ENCODE measurements around the gene ZDHHC14. TPM values are rescaled to one million over a fixed set of nuclear protein-coding genes. Genes with fewer than 3 reads are reported as not detected.

Gene ZDHHC14
- total RNA-seq, 1 donor from 2014 or later: 12.7 TPM

GRCh38 chr6:157648561-157648960 lies 267.6 kb downstream of the ZDHHC14 start:
- DNase-seq (ENCODE audit: missing footprints): no peak
- intact Hi-C loops (cut with DNase I): no loop called here

GRCh38 chr6:157649311-157650260 lies 268.6 kb downstream of the ZDHHC14 start:
- peak; percentile 49 for ATAC-seq

More at GRCh38 chr6:157648561-157648960, 267.6 kb downstream of the ZDHHC14 start:
- ATAC-seq: no peak

GRCh38 chr6:157650261-157650640 lies 269.3 kb downstream of the ZDHHC14 start:
- peak; percentile 61 for ATAC-seq
- intact Hi-C loops (cut with DNase I): no loop called here
- DNase-seq (ENCODE audit: missing footprints): no peak

More at GRCh38 chr6:157649311-157650260, 268.6 kb downstream of the ZDHHC14 start:
- no peak for DNase-seq (ENCODE audit: missing footprints)
- intact Hi-C loops (cut with DNase I): no loop called here

- intact Hi-C loops (cut with DNase I): no loop called here
- ATAC-seq (no peak), DNase-seq (ENCODE audit: missing footprints) (no peak)
Measured at GRCh38 chr6:157650801-157651200, 269.8 kb downstream of the ZDHHC14 start.

- DNase-seq (ENCODE audit: missing footprints) (no peak), ATAC-seq (no peak)
- intact Hi-C loops (cut with DNase I): no loop called here
Measured at GRCh38 chr6:157651731-157652490, 270.9 kb downstream of the ZDHHC14 start.

- intact Hi-C loops (cut with DNase I): no loop called here
- DNase-seq (ENCODE audit: missing footprints) (no peak), ATAC-seq (no peak)
Measured at GRCh38 chr6:157652601-157653363, 271.8 kb downstream of the ZDHHC14 start.

- intact Hi-C loops (cut with DNase I): no loop called here
- ATAC-seq: no peak
Measured at GRCh38 chr6:157653521-157653920, 272.5 kb downstream of the ZDHHC14 start.

GRCh38 chr6:157655139-157655538 lies 274.1 kb downstream of the ZDHHC14 start:
- ATAC-seq (no peak), DNase-seq (ENCODE audit: missing footprints) (no peak)
- intact Hi-C loops (cut with DNase I): no loop called here

More at GRCh38 chr6:157653521-157653920, 272.5 kb downstream of the ZDHHC14 start:
- DNase-seq (ENCODE audit: missing footprints): no peak

- intact Hi-C loops (cut with DNase I): no loop called here
- no peak for DNase-seq (ENCODE audit: missing footprints)
- no peak for ATAC-seq
Measured at GRCh38 chr6:157656437-157656997, 275.5 kb downstream of the ZDHHC14 start.

- DNase-seq (ENCODE audit: missing footprints) (no peak), ATAC-seq (no peak)
- intact Hi-C loops (cut with DNase I): no loop called here
Measured at GRCh38 chr6:157657754-157658153, 276.8 kb downstream of the ZDHHC14 start.

GRCh38 chr6:157658301-157658700 lies 277.3 kb downstream of the ZDHHC14 start:
- DNase-seq (ENCODE audit: missing footprints): no peak
- intact Hi-C loops (cut with DNase I): no loop called here
- no peak for ATAC-seq

- intact Hi-C loops (cut with DNase I): no loop called here
- DNase-seq (ENCODE audit: missing footprints): no peak
Measured at GRCh38 chr6:157659536-157660271, 278.7 kb downstream of the ZDHHC14 start.

GRCh38 chr6:157660414-157660813 lies 279.4 kb downstream of the ZDHHC14 start:
- intact Hi-C loops (cut with DNase I): no loop called here
- no peak for ATAC-seq

More at GRCh38 chr6:157659536-157660271, 278.7 kb downstream of the ZDHHC14 start:
- ATAC-seq: no peak

GRCh38 chr6:157661652-157662051 lies 280.7 kb downstream of the ZDHHC14 start:
- ATAC-seq: no peak
- no peak for DNase-seq (ENCODE audit: missing footprints)
- intact Hi-C loops (cut with DNase I): no loop called here

More at GRCh38 chr6:157660414-157660813, 279.4 kb downstream of the ZDHHC14 start:
- DNase-seq (ENCODE audit: missing footprints): no peak

- ATAC-seq (no peak), DNase-seq (ENCODE audit: missing footprints) (no peak)
- intact Hi-C loops (cut with DNase I): no loop called here
Measured at GRCh38 chr6:157663261-157663660, 282.3 kb downstream of the ZDHHC14 start.

- intact Hi-C loops (cut with DNase I): loop anchor here (5.0 kb wide), 2 partner anchors 97 to 283 kb away; partner anchors contain the start of gene ZDHHC14
- ATAC-seq: no peak
- DNase-seq (ENCODE audit: missing footprints): no peak
Measured at GRCh38 chr6:157665180-157665579, 284.2 kb downstream of the ZDHHC14 start.

- no peak for ATAC-seq
- intact Hi-C loops (cut with DNase I): loop anchor here (1.0 to 5.0 kb wide), 3 partner anchors 96 to 352 kb away; partner anchors contain the start of gene ZDHHC14
Measured at GRCh38 chr6:157666729-157667128, 285.7 kb downstream of the ZDHHC14 start.

More at GRCh38 chr6:157666729-157667128, 285.7 kb downstream of the ZDHHC14 start:
- no peak for DNase-seq (ENCODE audit: missing footprints)

All from Right ventricle myocardium inferior (tissue), 1 donor.